VCaP (cell line): Measurements from ENCODE around the gene CFAP77.

Experiments used
- H3K27ac ChIP-seq: fragments of 450-650 bp; 2 replicates; pipeline ENCODE4 v1.5.1; 2017
- TF ChIP-seq, protein P1 (sequence below): fragments of 450-650 bp; conservative IDR thresholded peaks from 2 replicates; pipeline ENCODE4 v1.5.1; 2017; ENCODE audit warnings: mild to moderate bottlenecking, moderate library complexity

The CFAP77 gene

GRCh38 chr9:132516911-132517310, 106.9 kb downstream of the CFAP77 start:
- H3K27ac ChIP-seq = no peak overlapping the region
- TF ChIP-seq, protein P1, sequence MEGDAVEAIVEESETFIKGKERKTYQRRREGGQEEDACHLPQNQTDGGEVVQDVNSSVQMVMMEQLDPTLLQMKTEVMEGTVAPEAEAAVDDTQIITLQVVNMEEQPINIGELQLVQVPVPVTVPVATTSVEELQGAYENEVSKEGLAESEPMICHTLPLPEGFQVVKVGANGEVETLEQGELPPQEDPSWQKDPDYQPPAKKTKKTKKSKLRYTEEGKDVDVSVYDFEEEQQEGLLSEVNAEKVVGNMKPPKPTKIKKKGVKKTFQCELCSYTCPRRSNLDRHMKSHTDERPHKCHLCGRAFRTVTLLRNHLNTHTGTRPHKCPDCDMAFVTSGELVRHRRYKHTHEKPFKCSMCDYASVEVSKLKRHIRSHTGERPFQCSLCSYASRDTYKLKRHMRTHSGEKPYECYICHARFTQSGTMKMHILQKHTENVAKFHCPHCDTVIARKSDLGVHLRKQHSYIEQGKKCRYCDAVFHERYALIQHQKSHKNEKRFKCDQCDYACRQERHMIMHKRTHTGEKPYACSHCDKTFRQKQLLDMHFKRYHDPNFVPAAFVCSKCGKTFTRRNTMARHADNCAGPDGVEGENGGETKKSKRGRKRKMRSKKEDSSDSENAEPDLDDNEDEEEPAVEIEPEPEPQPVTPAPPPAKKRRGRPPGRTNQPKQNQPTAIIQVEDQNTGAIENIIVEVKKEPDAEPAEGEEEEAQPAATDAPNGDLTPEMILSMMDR = no peak

- TF ChIP-seq, protein P1 = no peak
- H3K27ac ChIP-seq = no peak overlapping the region
Observed at GRCh38 chr9:132517815-132518550, 108.0 kb downstream of the CFAP77 start.

GRCh38 chr9:132518626-132519025, 108.6 kb downstream of the CFAP77 start:
- TF ChIP-seq, protein P1 = no peak
- no peak overlapping the region for H3K27ac ChIP-seq

DNA sequence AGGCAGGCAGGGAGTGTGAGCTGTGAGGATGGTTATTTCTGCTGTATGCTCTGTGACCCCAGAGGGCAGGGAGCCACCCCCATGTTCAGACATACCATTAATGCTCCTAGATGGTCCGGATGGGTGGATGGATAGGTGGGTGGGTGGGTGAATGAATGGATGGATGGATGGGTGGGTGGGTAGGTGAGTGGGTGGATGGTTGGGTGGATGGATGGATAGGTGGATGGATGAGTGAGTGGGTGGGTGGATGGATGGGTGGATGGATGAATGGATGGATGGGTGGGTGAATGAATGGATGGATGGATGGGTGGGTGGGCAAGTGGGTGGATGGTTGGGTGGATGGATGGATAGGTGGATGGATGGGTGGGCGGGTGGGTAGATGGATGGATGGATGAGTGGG, 109.0 kb downstream of the CFAP77 start:
- no peak overlapping the region for H3K27ac ChIP-seq
- TF ChIP-seq, protein P1 = no peak

GRCh38 chr9:132520612-132521011, 110.6 kb downstream of the CFAP77 start:
- TF ChIP-seq, protein P1 = no peak
- H3K27ac ChIP-seq = no peak overlapping the region

DNA sequence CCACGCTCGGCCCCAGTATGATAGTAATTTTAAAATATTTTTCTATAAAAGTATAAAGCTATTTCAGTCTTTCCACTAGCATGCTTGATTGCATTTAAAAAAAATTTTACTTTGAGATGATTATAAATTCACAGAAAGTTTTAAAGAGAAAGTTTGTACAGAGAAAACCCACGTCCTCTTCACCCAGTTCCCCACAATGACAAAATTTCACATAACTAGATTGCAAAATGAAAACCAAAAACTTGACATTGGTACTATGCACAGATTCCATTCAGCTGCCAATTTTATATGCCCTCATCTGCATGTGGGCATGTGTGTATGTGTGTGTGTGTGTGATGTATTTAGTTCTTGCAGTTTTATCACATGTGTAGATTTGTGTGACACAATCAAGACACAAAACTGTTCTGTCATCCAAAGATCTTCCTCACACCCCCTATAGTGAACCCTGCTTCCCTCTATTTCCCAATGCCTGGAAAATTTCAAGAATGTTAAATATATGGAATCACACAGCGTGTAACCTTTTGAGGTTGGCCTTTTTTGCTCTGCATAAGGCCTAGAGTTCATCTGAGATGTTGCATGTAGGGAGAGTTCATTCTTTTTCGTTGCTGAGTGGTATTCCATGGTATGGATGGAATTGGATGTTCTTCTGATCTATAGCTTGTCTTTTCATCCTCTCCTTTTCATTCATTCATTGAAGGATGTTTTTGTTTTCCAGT, 115.5 kb downstream of the CFAP77 start:
- TF ChIP-seq, protein P1 = no peak
- no peak overlapping the region for H3K27ac ChIP-seq

GRCh38 chr9:132531195-132531594, 121.2 kb downstream of the CFAP77 start:
- no peak overlapping the region for H3K27ac ChIP-seq
- TF ChIP-seq, protein P1 = no peak
